HL-60 (cell line): Measurements from ENCODE around the gene EOLA1.
"Not testable (repeated sequence)": the region's sequence is repeated elsewhere in the genome, so short reads cannot be mapped to it uniquely, and the experiment has no call there.

ENCODE experiments used
- DNase-seq, 2 experiments: peaks; one replicate each; pipeline ENCODE4 v3.0.0-alpha.2; 2010 to 2020; ENCODE audit warnings: low read depth in 1 of 2, low spot score in 1 of 2
- H3K27ac ChIP-seq: fragments of 250-450 bp; sonication (Bioruptor Pico); replicated peaks from 2 replicates; pipeline ENCODE4 v1.5.1; 2020; ENCODE audit warnings: mild to moderate bottlenecking, moderate library complexity
- H3K27me3 ChIP-seq: fragments of 250-450 bp; sonication (Bioruptor Pico); 2 replicates; pipeline ENCODE4 v1.5.1; 2021; ENCODE audit warnings: mild to moderate bottlenecking, moderate library complexity; ENCODE audit not compliant: insufficient read depth, poor library complexity, severe bottlenecking
- H3K4me3 ChIP-seq: replicated peaks from 2 replicates; pipeline ENCODE4 v1.5.1; 2011; ENCODE audit warnings: mild to moderate bottlenecking, control low read depth, low read length; ENCODE audit not compliant: insufficient read depth
- GABPA ChIP-seq: IDR thresholded peaks from 2 replicates; pipeline ENCODE4 v1.6.1; 2012; ENCODE audit warnings: low read depth
- POLR2AphosphoS5 ChIP-seq: IDR thresholded peaks from 2 replicates; pipeline ENCODE4 v1.6.1; 2012; ENCODE audit warnings: low read depth
- REST ChIP-seq: IDR thresholded peaks from 2 replicates; pipeline ENCODE4 v1.6.1; 2012; ENCODE audit warnings: low read depth; ENCODE audit not compliant: insufficient replicate concordance
- SPI1 ChIP-seq: IDR thresholded peaks from 2 replicates; pipeline ENCODE4 v1.6.1; 2012; ENCODE audit warnings: low read depth, mild to moderate bottlenecking, borderline replicate concordance
- TF ChIP-seq, protein P1 (sequence below): IDR thresholded peaks from one replicate; pipeline ENCODE4 v1.5.1; 2011; ENCODE audit warnings: low read length, control low read depth, inconsistent platforms; ENCODE audit not compliant: insufficient read depth

The EOLA1 gene

GRCh38 chrX:149527705-149528104 lies 13.1 kb upstream of the EOLA1 start:
- no peak overlapping the region for H3K27ac ChIP-seq
- TF ChIP-seq GABPA, result no peak
- TF ChIP-seq, protein P1, sequence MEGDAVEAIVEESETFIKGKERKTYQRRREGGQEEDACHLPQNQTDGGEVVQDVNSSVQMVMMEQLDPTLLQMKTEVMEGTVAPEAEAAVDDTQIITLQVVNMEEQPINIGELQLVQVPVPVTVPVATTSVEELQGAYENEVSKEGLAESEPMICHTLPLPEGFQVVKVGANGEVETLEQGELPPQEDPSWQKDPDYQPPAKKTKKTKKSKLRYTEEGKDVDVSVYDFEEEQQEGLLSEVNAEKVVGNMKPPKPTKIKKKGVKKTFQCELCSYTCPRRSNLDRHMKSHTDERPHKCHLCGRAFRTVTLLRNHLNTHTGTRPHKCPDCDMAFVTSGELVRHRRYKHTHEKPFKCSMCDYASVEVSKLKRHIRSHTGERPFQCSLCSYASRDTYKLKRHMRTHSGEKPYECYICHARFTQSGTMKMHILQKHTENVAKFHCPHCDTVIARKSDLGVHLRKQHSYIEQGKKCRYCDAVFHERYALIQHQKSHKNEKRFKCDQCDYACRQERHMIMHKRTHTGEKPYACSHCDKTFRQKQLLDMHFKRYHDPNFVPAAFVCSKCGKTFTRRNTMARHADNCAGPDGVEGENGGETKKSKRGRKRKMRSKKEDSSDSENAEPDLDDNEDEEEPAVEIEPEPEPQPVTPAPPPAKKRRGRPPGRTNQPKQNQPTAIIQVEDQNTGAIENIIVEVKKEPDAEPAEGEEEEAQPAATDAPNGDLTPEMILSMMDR, result peak; percentile 12
- H3K27me3 ChIP-seq, result no peaks in the 10 kb centered on the region
- no peak overlapping the region for H3K4me3 ChIP-seq
- peak in 1 of 2 experiments; percentile 44 for DNase-seq

DNA sequence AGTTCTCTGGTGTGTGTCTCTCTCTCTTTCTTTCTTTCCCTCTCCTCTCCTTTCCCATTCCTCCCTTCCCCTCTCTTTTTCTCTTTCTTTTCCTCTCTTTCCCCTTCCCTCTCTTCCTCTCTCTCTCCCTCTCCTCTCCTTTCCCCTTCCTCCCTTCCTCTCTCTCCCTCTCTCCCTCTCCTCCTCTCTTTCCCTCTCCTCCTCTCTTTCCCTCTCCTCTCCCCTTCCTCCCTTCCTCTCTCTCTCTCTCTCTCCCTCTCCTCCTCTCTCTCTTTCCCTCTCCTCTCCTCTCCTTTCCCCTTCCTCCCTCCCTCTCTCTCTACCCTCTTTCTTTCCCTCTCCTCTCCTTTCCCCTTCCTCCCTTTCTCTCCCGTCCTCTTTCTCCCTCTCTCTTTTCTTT lies 12.4 kb upstream of the EOLA1 start:
- no peak for TF ChIP-seq GABPA
- TF ChIP-seq, protein P1, result no peak
- TF ChIP-seq POLR2AphosphoS5, result no peak
- TF ChIP-seq REST, result no peak
- no peak for TF ChIP-seq SPI1
- no peak for DNase-seq
- Histone ChIP-seq H3K27me3 (no peaks in the 10 kb centered on the region), H3K4me3 (no peak overlapping the region), H3K27ac (no peak overlapping the region)

- H3K27ac ChIP-seq, result peak overlapping the region; percentile 38; the same call in 1 of the 2 replicates
- H3K27me3 ChIP-seq, result no peaks in the 10 kb centered on the region
- H3K4me3 ChIP-seq, result no peak overlapping the region
- peak in 1 of 2 experiments; percentile 33 for DNase-seq
- TF ChIP-seq GABPA, result no peak
- TF ChIP-seq REST, result no peak
- TF ChIP-seq SPI1, result no peak
- TF ChIP-seq, protein P1, result no peak
- TF ChIP-seq POLR2AphosphoS5, result no peak
Observed at GRCh38 chrX:149531599-149531998, 9.2 kb upstream of the EOLA1 start.

- not testable (repeated sequence) for H3K4me3 ChIP-seq, H3K27me3 ChIP-seq, DNase-seq, H3K27ac ChIP-seq
Observed at GRCh38 chrX:149532868-149533267, 7.9 kb upstream of the EOLA1 start.

GRCh38 chrX:149533999-149534398 lies 6.8 kb upstream of the EOLA1 start:
- H3K4me3 ChIP-seq, DNase-seq, H3K27me3 ChIP-seq, H3K27ac ChIP-seq: not testable (repeated sequence)

- not testable (repeated sequence) for DNase-seq, H3K27me3 ChIP-seq, H3K27ac ChIP-seq, H3K4me3 ChIP-seq
Observed at GRCh38 chrX:149534926-149535602, 5.7 kb upstream of the EOLA1 start.

DNA sequence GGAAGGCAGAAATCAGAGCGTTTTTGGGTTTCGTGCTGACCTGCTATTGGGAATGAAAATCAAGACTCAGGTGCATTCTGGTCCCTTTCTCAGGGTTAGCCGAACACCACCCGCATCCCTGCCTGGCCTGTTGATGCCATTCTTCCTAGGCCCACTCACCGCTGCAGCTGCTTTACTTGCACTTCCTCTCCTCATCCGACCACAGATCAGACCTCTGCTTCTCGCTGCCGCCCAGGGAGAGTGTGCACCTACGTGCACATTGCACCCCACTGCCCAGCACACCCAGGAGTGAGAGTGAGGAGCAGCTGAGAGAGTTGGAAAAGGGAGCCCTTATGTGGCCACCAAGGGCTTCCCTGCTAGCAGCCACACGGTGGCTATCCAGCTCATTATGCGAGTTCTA lies 3.3 kb upstream of the EOLA1 start:
- DNase-seq, result peak in 1 of 2 experiments; percentile 26
- H3K4me3 ChIP-seq, H3K27me3 ChIP-seq, H3K27ac ChIP-seq: not testable (repeated sequence)
